HG02571 (cell line): ENCODE results near the gene ESF1.
"Not testable (repeated sequence)": the region's sequence is repeated elsewhere in the genome, so short reads cannot be mapped to it uniquely, and the experiment has no call there.

ENCODE experiments used
- ATAC-seq: cut with Tn5 transposase; IDR thresholded peaks from one replicate; pipeline ENCODE4 v1.9.1; 2021; ENCODE audit warnings: mild to moderate bottlenecking, moderate library complexity; ENCODE audit not compliant: unreplicated experiment

The ESF1 gene

DNA sequence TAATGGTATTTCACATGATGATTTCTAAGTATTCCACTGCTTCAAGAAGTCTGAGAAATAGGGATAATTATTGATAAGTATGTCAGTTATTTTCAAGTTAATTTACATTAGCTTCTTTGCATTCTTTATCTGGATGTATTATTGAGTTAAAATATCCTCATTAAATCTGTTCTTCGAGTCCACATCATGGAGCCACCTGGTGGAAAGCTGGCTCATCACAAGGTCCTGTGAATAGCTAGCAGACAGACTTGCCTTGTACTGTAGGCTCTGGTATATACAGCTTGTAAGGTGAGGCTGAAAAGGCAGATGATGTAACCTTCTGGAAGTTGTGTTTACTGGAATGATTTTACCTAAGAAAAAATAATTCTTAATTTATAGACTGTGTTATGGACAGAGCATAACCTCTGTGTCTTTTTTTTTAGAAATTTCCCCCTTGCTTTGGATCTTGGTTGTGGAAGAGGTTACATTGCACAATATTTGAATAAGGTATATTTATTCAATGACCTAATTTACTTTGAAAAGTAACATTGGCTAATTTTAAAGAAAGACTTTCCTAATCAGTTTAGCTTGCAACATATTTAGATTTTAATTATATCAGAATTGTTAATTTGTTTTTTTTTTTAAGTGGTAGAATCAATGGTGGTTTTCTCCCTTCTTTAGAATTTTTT lies 3.6 kb upstream of the ESF1 start:
- no peak for ATAC-seq

DNA sequence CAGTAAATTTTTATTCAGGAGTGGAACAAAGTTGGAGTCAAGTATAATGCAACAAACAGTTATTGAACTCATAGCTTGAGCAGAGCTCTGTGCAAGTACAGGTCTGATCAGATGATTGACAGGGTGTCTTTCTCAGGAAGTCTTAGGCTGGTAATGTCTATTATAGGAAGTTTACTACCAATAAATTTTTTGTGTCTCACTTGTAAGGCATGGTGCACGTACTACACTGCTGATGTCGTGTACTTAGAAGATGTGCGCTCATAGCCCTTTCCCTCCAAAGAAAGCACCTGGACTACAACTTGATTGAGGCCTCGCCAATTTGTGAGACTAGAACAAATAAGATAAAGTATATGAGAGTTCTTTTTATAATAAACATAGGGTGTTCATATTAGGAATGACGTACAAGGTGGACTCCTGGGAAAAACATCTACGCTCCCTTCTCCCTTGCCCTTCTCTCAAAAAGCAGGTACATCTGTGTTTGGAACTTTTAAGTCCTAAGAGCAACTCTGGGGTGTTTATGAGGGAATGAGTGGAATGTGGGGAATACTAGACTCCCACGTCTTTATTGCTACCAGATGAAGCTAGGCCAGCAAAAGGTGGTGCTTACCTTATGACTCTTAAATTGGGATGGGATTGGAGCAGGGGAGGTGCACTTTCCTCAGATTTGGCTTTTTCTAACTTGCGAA lies 1.6 kb upstream of the ESF1 start:
- ATAC-seq, result no peak

DNA sequence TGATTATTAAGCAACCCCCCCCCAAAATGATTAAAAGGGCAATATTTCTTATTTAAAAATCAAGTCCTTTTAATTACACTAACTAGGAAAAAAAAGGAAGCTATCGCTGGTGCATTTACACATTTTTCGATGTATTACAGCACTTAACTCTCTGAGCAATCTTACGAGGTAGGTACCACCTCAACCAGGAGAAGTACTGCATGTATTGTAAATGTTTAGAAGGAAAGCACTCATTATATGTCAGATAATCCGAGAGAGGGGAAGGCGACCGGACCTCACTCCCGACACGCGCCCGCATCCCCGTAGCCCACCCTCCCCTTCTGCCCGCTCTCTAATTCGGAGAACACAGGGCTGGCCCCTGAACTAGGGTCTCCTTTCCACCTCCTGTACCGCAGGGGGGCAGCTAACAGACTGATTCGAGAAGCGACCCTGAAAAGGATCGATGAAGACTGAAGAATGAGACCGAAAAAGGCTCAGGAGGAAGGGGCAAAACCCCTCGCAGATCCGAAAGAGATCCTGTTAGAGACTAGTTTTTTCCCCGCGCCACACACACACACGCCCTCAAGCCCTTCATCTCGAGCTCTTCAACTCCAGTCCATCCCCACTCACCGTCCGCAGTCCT lies 337 bp downstream of the ESF1 start:
- peak; percentile 3 for ATAC-seq

DNA sequence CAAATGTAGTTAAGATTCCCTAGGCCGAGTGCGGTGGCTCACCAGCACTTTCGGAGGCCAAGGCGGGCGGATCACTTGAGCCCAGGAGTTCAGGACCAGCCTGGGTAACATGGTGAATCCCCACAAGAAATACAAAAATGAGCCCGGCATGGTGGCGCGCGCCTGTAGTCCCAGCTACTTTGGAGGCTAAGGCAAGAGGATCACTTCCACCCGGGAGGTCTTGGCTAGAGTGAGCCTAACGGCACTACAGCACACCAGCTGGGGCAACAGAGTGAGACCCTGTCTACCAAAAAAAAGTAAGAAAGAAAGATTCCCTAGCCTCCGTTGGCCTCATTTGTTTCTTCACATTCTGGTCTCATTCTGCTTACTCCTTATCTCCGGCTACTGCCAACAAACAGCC lies 1.2 kb downstream of the ESF1 start:
- ATAC-seq, result no peak

DNA sequence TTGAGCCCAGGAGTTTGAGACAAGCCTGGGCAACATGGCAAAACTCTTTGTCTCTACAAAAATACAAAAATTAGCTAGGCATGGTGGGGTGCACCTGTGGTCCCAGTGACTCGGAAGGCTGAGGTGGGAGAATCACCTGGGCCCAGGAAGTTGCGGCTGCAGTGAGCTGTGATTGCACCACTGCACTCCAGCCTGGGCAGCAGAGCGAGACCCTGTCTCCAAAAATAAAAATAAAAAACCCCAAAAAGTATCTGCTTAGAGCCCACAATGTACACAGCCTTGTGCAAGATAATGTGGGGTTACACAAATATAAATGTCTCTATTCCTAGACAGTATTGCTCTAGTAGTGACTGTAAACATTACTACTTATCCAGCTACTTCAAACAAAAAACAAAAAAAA lies 5.9 kb downstream of the ESF1 start:
- no peak for ATAC-seq

DNA sequence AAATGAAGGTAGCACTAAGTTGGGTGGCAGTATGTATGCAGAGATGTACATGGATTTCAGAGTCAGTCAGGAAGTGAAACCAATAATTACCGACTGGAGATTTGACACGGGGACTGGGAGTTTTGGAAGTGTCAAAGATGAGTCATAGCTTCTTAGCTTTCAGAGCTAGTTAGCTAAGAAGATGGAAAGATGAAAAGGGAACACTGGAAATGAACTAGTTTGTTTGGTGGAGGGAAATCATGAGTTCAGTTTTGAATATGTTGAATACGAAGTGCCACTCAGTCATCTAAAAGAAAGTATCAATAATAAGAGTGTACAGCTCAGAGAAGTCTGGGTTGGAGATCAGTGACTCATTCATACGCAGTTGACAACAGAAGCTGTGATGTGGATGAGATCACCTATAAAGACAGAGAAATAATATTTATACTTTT lies 7.5 kb downstream of the ESF1 start:
- ATAC-seq, result no peak

DNA sequence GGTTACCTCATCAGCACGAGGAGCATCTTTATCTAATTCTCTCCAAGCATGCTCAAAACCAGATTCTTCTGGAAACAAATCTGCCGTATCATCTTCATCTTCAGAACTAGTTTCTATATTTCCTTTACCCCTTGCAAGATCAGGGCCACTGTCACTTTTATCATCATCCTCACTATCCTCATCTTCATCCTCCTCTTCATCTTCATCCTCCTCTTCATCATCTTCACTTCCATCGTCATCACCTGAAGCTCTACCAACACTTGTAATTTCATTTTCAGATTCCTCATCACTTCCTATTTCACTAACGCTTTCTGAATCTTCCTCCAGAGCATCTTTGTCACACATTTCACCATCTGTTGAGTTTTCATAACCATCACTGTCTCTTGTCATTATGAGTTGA lies 8.9 kb downstream of the ESF1 start:
- ATAC-seq, result no peak

DNA sequence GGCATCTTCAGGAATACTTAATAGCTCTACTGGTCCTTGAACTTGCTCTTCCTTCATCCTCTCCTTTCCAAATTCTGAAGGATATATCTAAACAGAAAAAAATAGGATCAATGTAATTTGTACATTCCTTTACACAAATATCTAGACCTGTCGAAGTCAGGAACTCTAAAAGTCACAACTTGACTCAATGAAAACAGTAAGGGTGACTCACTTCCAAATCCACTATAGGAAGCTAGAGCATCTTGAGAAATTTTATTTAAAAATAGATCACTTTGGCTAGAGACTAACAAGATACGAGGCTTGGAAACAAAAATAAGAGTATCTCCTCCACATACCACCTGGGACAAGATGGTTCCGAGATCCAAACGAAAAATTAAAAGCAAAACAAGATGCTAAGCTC lies 12.2 kb downstream of the ESF1 start:
- no peak for ATAC-seq

DNA sequence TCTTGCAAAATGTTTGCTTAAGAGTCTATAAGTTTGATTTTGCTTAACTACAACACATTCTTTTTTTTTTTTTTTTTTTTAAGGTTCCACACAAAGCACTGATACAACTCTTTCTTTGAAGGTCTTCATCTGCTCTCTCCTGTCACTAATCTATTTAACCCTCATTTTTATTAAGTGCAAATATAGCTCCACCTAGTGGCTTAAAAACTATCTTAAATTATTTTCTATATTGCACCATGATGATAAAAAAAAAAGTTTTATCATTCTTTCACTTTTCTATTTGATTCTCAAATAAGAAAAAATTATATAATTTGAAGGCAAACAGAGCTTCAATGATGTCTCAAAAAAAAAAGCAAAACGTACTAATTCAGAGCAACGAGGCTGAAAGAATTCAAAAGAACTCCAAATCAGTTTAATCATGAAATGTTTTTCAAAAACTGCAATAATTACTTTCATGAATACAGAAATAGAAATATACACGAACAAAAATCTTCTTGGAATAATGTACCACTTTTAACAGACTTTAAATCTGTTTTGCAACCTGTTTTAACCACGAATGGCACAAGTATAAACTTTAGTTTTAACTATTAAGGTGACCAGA lies 12.8 kb downstream of the ESF1 start:
- ATAC-seq, result no peak

DNA sequence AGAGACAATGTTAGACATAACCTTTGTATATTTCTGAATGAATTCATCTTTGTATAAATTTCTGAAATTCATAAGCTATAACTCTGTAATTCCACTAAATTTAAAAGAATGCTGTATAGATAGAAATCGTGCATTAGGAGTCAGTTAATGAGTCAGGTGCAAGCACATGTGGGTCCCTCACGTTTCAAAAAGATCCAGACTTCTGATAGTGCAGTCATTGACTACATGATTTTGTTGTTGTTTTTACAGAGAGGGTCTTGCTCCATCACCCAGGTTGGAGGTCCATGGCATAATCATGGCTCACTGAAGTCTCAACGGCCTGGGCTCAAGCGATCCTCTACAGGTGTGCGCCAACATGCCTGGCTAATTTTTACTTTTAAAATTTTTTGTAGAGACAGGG lies 14.6 kb downstream of the ESF1 start:
- no peak for ATAC-seq

DNA sequence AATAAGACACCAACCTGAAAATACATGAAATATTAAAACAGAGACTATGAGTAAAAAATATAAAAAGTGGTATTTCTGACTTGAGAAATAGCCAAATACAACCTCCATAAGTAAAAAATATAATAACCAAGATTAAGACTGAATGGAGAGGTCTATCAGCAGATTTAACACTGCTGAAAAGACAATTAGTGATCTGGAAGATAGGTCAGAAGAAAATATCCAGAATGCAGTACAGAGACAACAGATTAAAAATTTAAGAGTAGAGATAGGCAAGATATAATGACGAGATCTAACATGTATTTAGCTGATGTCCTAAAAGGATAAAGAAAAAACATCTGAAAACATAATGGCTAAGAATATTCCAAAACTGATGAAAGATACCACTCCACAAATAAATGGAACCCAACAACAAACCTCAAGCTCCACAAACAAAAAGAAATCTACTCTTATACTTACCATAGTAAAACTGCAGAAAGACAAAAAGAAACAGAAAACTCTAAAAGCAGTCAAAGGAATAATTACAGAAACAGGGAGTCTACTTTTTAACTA lies 18.8 kb downstream of the ESF1 start:
- ATAC-seq, result no peak

DNA sequence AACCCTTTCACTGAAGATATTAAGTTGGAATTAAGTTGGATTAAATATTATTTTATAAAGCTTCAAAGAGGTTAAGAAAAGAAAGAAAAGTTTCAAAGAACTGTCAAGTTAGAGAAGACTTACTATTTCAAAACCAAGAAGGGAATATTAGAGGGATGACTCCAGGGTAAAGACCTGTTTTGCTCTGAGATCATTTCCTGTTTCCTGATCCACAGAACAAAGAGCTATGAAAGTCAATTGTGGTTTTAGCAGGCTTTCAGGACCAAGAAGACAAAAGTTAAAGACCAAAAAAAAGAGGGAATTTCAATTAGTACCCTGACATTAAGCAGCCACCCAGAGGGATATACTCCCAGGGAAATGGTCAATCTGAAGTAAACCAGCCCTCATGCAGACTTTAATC lies 19.4 kb downstream of the ESF1 start:
- ATAC-seq, result no peak

DNA sequence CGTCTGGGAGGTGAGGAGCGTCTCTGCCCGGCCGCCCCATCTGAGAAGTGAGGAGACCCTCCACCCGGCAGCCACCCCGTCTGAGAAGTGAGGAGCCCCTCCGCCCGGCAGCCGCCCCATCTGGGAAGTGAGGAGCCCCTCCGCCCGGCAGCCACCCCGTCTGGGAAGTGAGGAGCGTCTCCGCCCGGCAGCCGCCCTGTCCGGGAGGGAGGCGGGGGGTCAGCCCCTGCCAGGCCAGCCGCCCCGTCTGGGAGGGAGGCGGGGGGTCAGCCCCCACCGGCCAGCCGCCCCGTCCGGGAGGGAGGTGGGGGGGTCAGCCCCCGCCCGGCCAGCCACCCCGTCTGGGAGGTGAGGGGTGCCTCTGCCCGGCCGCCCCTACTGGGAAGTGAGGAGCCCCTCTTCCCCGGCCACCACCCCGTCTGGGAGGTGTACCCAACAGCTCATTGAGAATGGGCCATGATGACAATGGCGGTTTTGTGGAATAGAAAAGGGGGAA lies 24.2 kb downstream of the ESF1 start:
- not testable (repeated sequence) for ATAC-seq

DNA sequence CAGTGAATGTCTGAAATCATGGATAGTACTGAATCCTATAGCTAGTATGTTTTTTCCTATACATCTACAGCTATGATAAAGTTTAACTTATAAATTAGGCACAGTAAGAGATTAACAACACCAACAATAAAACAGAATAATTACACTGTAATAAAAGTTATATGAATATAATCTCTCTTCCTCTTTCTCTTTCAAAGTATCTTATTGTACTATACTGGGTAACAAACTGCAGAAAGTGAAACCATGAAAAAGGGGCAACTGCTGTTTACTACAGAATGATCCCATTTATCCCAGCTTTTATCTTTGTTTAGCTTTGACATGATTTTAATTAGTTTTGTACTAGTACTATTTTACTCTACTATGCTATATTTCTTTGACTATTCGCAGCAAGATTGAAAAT lies 25.8 kb downstream of the ESF1 start:
- no peak for ATAC-seq

DNA sequence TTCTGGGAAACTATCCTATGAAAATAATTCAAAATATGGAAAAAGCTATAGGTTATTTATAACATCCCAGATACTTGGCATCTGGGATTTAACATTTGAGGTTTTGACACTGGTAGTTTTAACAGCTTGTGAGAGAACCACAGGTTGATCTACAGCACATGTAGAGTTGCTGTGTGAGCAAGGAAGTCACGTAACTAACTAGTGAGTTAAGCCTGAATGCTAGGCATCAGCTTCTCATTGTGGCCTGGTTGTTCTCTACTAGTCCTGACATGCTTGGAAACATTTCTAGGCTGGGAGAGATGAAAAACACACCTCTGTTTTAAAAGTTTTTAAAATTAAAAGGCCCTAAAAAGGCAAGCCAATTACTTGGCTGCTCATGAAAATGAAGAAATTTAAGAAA lies 28.2 kb downstream of the ESF1 start:
- no peak for ATAC-seq

DNA sequence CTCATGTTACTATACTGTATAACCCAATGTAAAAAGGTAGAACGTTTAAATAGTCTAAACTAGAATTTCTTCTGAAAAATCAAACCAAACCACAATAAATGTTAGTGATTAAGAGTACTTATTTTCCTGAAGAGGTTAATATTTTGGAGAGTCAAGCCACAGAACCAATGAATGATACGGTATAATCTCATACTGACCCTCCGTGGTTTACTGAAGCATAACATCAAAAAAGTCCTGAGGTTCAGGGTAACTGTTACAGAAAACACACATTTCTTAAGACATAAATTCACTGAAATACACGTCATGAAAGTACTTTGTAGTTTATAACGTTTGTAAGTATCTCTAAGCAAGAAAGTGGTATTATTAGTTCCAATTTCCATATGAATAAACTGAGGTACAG lies 28.9 kb downstream of the ESF1 start:
- ATAC-seq, result no peak

DNA sequence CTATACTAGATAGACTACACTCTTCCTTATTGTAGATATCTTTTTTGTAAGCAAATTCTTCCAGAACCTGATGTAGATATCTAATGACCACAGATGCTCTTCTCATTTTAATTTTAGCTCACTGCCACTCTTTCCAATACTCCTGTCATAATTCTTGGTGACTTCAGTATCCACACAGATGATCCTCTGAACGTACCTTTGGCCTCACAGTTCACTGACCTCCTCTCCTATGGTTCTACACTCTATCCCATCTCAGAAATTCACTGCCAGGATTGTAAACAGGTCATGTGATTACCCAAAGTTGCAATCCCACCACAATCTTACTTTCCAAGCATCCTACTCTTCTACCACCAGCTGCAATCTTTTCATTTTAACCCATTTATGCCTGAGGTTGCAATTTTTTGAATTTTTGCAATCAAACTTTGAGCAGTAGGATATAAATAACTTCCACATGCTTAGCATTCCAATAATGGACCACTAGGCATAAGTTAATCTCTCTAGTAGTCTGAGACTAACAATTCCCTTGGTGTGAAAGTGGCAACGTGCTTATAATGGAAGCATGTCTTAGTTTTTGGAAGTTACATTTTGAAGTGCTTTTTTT lies 31.2 kb downstream of the ESF1 start:
- no peak for ATAC-seq

DNA sequence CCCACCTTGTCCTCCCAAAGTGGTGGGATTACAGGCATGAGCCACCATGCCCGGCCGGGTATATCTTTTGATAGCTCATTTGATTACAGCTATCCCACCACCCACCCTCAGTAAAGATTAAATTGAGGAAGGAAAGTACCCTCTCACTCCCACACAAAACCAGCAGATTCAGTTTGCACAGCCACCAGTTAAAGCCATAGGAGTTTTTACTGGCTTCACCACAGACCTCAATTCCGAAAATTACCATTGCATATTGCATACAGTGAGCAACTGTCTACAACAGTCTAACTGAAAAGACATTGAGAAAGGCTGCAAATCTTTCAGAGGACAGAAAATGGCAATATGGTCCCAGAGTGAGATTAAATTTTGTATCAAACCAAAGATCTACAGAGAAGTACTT lies 34.9 kb downstream of the ESF1 start:
- no peak for ATAC-seq

DNA sequence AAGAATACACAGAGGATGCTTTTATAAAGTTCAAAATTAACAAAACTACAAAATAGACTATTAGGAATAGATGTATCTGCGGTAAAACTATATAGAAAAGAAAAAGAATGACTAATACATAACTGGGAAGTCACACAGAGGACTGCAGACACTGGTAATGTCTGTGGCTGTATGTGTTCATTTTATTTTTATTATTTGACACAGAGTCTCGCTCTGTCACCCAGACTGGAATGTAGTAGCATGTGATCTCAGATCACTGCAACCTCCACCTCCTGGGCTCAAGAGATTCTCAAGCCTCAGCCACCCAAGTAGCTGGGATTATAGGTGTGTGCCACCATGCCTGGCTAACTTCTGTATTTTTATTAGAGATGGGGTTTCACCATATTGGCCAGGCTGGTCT lies 38.9 kb downstream of the ESF1 start:
- ATAC-seq, result no peak

DNA sequence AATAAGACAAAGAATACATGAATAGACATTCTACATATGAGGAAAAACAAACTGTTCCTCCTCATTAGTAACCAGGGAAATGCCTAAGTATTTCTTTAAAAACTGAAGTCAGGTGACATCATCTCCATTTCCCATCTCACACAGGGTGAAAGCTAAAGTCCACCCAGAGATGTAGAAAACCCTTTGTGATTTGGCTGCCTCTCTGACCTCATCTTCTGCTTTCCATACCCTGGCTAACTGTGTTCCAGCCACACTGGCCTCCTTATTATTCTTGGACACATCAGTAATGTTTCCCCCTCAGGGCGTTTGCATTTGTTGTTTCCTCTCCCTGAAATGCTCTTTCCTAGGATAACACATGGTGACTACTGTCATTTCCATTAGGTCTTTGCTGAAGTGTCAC lies 40.4 kb downstream of the ESF1 start:
- no peak for ATAC-seq

DNA sequence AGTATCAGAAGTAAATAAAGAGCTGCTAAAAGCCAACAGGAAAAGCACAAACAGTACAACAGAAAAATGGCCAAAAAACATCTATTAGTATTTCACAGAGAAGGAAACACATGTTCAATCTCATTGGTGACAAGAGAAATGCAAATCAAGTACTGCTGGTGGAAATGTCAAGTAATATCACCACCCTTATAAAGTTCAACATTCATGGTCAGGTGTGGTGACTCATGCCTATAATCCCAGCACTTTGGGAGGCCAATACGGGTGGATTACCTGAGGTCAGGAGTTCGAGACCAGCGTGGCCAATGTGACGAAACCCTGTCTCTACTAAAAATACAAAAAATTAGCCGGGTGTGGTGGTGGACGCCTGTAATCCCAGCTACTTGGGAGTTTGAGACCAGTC lies 42.8 kb downstream of the ESF1 start:
- ATAC-seq, result no peak
